UCSD-AML1 (cell line): ENCODE measurements around the gene CD209.

Experiments
- DNase-seq: peaks from one replicate; lab custom pipeline; 2025; ENCODE audit not compliant: unreplicated experiment; lab: John Stamatoyannopoulos, UW

CD209 gene

DNA sequence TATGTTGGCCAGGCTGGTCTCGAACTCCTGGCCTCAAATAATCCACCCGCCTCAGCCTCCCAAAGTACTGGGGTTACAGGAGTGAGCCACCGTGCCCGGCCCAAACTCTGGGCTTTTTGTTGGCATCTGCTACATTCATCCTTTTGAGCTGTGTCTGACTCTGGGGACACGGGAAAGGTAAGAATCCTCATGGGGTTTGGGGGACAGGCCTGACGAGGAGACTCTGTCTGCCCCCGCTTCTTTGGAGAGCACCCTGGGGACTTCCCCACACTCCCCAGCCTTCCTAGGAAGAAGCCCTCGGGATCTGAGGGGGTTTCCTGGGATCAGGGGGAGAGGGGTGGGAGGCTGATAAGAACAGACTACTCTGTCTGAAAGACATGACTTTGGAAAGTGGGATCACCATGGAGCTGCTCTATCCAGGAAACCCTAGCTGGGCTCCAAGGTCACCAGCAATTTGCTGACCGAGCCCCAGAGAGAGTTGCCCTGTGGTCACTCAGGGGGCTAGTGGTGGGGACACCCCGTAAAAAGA is 37.3 kb downstream of the CD209 start:
- no peak for DNase-seq

DNA sequence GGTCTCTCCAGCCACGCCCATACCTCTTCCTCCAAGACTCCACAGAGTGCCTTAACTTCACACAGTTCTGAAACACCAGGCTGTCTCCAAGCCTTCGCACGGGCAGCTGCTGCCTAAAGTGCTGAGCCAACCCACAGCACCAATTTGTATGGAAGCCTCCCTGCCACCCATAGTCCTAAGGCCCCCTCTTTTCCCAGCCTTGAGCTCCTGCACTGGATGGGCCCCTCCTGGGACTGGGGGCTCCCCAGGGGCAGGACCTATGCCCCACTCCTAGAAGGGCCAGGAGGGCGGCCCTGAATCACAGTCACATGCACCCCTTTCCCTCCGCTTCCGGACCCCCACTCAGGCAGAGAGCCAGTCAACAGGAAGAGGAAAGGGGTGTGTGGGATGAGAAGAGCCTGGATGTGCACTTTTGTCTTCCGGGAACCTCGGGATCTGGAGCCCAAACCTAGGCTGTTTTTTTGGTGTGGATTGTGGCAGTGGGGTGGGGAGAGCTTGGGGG is 40.3 kb downstream of the CD209 start:
- DNase-seq, result no peak

DNA sequence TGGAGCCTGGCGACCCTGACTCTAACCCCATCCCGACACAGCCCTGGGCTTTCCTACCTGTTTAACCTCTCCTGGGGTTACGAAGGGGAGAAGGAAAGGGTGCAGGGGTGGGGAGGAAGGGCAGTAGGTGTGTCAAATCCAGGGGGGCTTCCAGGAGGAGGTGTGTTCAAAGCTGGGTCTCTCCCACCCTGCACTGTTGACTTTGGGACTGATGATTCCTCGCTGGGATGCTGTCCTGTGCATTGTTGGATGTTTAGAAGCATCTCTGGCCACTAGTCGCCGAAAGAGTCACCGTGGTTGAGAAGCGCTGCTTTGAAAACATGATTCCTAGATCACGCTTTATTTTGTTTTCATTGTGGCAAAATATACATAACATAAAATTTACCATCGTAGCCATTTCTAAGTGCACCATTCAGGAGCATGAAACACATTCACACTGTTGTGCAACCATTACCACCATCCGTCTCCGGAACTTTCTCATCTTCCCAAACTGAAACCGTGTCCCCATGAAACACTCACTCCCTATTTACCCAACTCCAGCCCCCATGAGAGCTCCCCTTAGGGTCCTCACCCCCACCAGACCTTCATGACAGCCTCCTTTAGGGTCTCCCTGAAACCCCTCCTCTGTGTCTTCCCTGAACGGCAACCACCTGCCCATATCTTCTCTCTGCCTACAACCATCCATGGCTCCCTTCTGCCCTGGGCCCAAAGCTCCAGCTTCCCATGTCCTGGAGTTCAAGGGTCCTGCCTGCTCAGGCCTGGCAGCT is 41.0 kb downstream of the CD209 start:
- no peak for DNase-seq

DNA sequence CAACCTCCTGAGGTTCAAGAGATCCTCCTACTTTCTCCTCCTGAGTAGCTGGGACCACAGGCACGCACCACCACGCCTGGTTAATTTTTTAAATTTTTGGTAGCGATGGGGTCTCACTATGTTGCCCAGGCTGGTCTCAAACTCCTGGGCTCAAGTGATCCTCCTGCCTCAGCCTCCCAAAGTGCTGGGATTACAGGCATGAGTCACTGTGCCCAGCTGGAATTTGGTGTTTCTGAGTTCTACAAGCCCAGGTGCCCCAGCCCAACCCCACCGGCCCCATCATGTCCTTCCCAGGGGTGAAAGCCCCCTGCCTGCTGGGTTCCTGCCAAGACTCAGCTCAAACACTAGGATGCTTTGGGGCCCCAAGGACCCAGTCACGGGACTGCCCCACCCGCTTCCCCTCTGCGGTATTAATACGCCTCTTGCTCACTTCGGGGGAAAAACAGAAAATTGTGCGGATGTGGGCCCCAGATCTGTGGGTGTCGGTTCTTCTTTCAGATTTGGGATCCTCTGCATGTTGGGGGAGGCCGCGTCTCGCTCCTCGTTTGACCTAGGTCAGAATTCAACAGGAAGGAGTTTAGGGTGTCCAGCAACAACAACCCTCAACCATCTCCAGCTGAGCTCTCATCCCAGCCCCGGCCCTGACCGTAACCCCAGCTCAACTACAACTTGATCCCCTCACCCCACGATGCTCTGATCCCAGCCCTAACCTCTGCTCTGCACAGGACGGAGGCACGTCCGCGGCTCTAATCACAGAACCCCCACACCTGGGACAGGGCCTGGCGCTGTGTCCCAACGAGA is 41.7 kb downstream of the CD209 start:
- peak; percentile 58 for DNase-seq

DNA sequence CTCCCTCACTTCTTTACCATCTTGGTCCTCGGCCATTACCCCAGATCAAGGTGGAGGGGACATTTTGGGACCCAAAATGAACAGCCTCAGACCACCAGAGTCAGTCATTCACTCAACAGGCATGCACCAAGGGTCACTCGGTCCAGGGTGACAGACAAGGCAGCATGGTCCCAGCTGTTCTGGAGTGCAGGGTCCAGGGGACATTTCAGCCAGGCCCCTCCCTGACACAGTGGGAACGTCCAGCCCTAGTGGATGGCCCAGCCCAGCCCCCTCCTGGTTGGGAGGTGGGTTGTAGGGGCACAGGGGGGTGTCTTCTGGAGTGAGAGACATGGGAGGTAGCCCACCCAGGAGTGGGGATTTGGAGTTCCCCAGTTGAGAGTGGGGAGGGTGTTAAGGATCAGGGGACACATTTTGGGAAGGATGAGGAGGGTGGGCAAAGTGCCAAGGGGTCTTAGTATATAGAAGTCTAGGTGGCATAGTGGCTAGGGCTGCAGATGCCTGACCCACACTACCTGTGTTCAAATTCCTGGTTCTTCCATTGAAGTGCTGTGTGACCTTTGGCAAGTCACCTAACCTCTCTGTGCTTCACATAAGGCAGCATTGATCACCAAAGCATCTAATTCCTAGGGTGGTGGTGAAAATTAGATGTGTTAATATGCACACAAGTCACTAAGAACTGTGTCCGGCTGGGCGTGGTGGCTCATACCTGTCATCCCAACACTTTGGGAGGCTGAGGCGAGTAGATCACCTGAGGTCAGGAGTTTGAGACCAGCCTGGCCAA is 42.9 kb downstream of the CD209 start:
- no peak for DNase-seq

DNA sequence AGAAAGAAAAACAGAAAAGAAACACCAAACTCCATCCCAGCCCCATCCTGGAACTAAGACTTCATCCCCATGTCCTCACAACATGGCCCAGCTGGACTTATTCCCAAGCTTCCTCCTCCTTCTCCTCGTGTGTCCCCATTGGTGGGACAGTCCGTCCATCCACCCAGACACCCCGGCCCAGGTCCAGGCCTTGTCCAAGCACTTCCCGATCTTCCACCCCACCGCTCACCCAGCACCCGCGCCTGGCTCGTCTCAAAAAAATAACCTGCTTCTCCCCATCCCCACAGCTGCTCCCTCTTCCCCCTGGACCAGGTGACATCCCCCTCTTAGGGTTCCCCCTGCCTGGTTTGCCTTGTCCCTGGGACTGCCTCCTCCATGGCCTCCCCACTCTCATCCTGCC is 44.0 kb downstream of the CD209 start:
- DNase-seq, result no peak

DNA sequence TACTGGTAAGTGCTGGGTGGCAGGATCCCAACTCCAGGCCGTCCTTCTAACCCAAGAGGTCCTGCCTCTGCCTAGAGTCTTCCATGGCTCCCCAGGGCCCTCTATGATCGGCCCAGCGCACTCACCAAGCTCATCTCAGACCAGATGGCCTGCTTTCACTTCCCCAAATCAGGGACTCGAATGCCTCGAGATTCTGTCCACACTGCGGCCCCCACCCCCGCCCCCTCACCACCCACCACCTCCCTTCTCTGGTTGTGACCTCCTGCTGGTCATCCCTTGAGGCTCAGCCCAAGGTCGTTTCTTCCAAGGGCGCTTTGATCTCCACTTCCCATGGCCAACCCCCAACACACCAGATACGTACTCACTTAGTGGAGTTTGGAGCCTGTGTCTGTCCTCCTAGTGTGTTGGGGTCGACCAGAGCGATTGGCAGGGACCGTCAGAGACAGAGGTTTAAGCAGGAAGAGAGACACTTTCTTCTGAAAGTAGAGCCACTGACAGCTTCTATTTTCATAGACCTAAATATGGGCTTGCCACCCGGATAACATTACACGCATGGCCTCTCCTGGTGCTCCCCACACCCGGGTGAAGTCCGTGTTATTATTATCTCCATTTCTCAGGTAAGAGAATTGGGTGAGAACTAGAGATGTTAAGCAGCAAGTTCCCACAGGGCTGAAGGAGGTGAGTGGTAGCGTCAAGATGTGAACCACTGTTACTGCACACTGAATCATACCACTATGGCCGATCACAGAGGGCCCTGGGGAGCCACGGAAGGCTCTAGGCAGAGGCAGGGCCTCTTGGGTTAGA is 45.5 kb downstream of the CD209 start, which contains the start of gene FCER2:
TSS of gene FCER2 (minus strand) at position 478 of the 804 bp plus-strand sequence. CDS start 2,371 bp downstream, outside the sequence.
- DNase-seq, result no peak

DNA sequence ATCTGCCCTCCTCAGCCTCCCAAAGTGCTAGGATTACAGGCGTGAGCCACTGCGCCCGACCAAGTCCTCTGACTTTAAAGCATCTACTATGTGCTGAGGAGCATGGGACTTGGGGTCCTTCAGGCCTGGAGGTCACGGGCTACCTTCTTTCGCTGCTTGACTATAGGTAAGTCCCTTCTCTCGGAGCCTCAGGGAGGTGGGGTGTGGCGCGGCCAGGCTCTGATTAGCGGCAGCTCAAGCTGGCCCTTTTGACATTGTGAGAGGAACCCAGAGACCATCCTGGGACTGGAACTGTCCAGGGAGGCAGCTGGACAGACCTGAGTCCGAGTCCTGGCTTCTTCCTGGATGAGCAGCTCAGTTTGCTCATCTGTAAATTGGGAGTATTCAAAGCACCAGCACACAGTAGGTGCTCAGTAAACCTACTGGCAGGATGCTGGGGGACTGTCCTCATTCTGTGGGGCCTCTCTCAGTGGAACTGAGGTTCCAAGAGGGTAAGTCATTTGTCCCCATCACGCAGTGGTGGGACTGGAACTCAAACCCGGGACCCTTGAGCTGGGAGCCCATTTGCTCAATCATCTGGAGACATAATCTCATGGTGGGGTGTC is 46.2 kb downstream of the CD209 start:
- DNase-seq, result no peak

DNA sequence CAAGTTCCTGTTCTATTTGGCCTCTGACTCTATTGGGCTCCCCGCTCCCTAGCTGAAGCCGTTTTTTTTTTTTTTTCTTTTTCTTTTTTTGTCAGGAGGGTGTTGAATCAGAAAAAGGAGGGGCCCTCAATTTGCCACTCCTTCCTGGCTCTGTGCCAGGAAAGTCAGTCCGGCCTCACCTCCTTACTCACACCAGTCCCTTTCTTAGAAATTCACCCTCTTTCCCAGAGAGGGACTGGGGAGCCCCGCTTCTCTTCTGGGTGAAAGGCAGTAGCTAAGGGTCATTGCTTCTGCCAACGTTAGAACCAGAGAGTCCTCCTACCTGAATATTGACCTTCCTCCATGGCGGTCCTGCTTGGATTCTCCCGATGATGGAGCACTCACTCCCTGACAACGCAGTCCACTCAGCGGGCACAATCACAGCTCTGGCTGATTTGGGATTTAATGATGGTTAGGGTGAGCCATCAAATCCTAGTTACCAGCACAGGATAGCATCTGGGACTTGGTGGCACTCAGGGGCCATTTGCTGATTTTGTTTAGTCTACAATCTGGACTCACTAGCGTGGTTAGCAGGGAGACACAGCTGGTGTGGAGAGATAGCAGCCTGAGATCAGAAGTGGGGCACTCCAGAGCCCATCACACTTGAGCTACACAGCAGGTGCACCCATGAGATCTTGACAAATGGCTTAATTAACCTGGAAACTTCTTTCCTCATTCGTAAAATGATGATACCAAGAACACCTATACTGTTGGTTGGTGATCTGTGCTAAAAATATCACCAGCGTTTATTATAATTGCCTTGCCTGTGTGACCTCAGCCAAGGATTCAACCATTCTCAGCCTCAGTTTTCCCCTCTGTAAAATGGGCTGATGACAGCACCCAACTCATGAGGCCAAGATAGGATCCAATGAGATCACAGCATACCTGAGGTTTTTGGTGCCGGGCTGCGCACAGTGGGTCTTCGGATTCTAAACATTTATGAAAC is 47.6 kb downstream of the CD209 start:
- DNase-seq, result no peak

DNA sequence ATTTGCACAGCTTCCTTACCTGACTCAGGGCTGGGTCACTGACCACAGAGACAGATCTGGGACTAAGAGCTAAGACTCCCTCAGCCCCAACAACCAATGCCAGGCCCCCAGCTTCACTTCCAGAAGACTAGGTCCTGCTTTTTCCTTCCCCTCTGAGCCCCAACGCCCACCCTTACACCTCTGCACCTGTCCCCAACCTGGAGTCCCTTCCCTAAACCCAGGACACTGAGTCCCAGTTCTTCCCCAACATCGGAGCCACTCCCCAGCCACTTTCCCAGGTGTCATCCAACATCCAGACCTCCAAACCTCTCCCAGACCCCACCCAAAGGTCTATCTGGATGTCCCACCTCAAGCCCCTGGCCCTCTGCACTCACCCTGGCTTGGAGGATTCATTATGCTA is 48.3 kb downstream of the CD209 start:
- no peak for DNase-seq

DNA sequence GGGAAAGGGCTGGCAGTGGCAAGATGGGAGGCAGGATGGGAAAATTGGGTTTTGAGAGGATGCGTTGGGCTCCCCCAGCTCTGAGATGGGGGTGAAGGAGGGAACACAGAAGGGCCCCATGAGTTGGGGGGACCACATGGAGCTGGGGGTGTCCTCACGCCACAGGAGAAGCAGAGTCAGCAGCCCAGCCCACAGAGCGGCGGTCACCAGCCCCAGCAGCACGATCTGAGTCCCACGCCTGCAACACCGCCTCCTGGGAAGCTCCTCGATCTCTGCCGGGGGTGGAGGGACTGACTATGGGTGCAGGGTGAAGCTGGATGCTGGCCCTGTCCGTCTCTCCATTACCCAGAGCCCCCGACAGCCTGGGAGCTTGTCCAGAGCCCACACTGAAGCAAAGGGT is 48.8 kb downstream of the CD209 start:
- DNase-seq, result no peak

DNA sequence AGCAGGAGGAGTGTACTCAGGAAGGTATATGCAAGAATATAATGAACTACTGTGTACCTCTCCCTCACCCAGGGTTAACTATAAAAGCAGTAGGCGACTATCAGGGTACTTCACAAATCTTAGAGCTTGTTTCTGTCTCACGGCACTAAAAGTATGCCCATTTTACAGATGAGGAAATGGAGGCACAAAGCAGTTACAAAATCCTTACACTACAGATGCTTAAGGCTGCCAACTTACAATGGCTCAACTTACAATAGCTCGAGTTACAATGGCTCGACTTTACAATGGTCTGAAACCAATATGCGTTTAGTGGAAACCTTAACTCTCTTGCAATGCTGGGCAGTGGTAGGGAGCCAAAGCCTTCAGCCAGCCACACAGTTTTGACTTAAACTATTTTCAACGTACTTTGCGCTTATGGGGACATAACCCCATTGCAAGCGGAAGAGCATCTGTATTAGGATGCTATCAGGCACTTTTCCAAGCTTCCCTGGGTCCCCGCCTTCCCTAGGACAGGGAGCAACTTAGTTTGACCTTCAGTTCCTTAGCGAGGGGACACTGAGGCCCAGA is 49.5 kb downstream of the CD209 start:
- DNase-seq, result no peak

DNA sequence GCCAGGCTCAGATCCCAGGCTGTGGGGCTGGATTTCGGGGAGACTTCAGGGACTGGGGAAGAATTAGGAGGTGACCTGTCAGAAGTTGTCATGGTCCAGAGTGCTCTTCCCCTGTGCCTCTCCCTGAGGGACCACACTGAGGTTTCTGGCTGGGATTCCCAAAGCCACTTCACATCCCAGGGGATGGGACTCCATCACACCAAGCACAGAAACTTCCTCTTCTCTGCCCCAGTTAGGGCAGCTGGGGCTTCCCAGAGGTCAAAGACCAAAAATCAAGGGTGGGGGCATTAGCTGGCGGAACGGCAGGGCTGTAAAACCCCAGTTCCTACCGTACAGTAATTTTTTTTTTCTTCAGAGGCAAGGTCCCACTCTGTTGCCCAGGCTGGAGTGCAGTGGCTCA is 52.8 kb downstream of the CD209 start:
- no peak for DNase-seq

DNA sequence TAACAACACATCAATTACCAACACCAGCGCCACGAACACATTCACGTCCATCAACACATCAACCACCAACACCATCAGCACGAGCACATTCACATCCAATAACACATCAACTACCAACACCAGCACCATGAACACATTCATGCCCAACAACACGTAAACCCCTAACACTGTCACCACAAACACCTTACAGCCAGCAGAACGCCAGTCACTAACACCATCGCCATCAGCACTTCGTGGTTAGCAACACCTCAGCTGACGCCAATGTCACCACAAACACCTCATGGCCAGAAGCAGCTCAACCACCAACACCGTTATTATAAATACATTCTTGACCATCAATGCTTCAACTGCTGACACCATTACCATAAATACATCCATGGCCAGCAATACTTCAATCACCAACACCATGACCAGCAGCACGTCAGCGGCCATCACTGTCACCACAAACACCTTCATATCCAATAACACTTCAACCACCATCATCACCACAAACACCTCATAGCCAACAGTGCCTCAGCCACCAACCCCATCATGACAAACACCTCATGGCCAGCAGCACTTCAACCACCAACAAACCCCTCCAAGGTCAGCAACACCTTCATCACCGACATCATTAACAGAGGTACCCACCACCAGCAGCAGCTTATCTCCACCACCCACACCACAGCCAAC is 54.8 kb downstream of the CD209 start:
- no peak for DNase-seq

DNA sequence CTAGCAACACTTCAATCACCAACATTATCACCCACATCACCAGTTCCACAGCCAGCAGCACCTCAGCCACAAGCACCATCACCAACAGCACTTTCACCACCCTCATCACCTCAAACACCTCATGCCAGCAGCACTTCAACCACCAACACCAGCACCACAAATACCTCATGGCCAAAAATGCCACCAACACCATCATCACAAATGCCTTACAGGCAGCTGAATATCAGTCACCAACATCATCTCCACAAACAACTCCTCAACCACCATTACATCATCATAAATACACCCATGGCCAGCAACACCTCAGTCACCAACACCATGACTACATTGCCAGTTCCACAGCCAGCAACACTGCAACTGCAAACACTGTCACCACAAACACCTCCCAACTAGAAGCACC is 55.8 kb downstream of the CD209 start:
- no peak for DNase-seq

DNA sequence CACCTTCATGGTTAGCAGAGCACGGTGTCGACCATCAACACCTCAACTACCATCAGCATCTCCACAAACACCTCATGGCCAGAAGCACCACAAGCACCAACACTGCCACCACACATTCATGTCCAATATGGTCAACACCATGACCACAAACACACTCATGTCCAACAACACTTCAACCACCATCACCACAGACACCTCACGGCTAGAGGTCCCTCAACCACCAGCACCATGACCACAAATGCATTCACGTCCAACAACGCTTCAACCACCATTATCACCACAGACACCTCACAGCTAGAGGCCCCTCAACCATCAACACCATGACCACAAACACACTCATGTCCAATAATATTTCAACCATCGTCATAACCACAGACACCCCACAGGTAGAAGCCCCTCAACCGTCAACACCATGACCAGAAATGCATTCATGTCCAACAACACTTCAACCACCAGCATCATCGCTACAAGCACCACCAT is 56.5 kb downstream of the CD209 start:
- no peak for DNase-seq
